Left cardiac atrium (tissue), 4 donors: Measurements from ENCODE around the gene CLMN. TPM values are rescaled to one million over a fixed set of nuclear protein-coding genes. Genes with fewer than 3 reads are reported as not detected.
"Not testable (repeated sequence)": the region's sequence is repeated elsewhere in the genome, so short reads cannot be mapped to it uniquely, and the experiment has no call there.

Experiments
- ATAC-seq, 2 donors: fragments of 200-7000 bp; cut with Tn5 transposase; one replicate each; pipeline ENCODE4 v1.9.1; 2020; ENCODE audit warnings: mild to moderate bottlenecking in 2 of 2, moderate library complexity in 2 of 2
- DNase-seq: peaks from one replicate; pipeline ENCODE4 v3.0.0-alpha.2; 2020
- intact Hi-C, 2 donors: fragments of 100-400 bp; cut with DNase I; formaldehyde crosslinking; loops; one replicate each; pipeline versions ENCODE4 v1.14.1 to v1.15.1; 2022 to 2023
- total RNA-seq, 2 donors: library from RNA; stranded (reverse); fragmentation: NEBNext Ultra II Directional; extraction: Animal tissue kit (Norgen Biotek cat#: 25700); gene quantifications; one replicate each; pipeline ENCODE4 v1.2.1, GENCODE V29; 2021
- donor health status: DM: no; HTN: yes; CAD: no.
- donor health status: DM: no; HTN: yes; CAD: no; lungs with severe emphysema.
- donor health status: DM: yes; HTN: yes; CAD: no.
- donor health status: Dilated cardiomyopathy.

The CLMN gene
- total RNA-seq, 2 donors from 2014 or later = 11.1 to 13.2 TPM

- intact Hi-C loops = loop anchor here in 1 of 2 donors (10.0 kb wide), 1 partner anchor 242 kb away; no protein-coding TSS in a partner anchor
- DNase-seq = no peak
- ATAC-seq = no peak
Measured at GRCh38 chr14:95192311-95192710, 127.4 kb downstream of the CLMN start.

GRCh38 chr14:95191445-95192199 is 128.1 kb downstream of the CLMN start:
- ATAC-seq (peak in 1 of 2 donors; percentile 22), DNase-seq (no peak)
- intact Hi-C loops = loop anchor here in 1 of 2 donors (10.0 kb wide), 1 partner anchor 243 kb away; no protein-coding TSS in a partner anchor

GRCh38 chr14:95190857-95191256 is 128.9 kb downstream of the CLMN start:
- intact Hi-C loops = loop anchor here in 1 of 2 donors (10.0 kb wide), 1 partner anchor 244 kb away; no protein-coding TSS in a partner anchor

GRCh38 chr14:95190346-95190840 is 129.3 kb downstream of the CLMN start:
- no peak for DNase-seq
- ATAC-seq = no peak
- intact Hi-C loops = loop anchor here in 1 of 2 donors (10.0 kb wide), 1 partner anchor 244 kb away; no protein-coding TSS in a partner anchor

More at GRCh38 chr14:95190857-95191256, 128.9 kb downstream of the CLMN start:
- DNase-seq (no peak), ATAC-seq (no peak)

GRCh38 chr14:95189367-95190132 is 130.2 kb downstream of the CLMN start:
- ATAC-seq = peak; percentile 11 to 29

GRCh38 chr14:95188380-95188779 is 131.3 kb downstream of the CLMN start:
- ATAC-seq (no peak), DNase-seq (no peak)
- intact Hi-C loops = no loop called here

More at GRCh38 chr14:95189367-95190132, 130.2 kb downstream of the CLMN start:
- intact Hi-C loops = loop anchor here in 1 of 2 donors (10.0 kb wide), 1 partner anchor 245 kb away; no protein-coding TSS in a partner anchor
- no peak for DNase-seq

GRCh38 chr14:95185767-95186392 is 133.8 kb downstream of the CLMN start:
- no peak for DNase-seq
- intact Hi-C loops = no loop called here
- peak in 1 of 2 donors; percentile 9 for ATAC-seq

GRCh38 chr14:95185033-95185766 is 134.5 kb downstream of the CLMN start:
- peak; percentile 63 for DNase-seq
- peak; percentile 74 to 86 for ATAC-seq
- intact Hi-C loops = no loop called here

- DNase-seq (peak; percentile 39), ATAC-seq (peak; percentile 41 to 65)
- intact Hi-C loops = no loop called here
Measured at GRCh38 chr14:95184413-95184790, 135.3 kb downstream of the CLMN start.

GRCh38 chr14:95183532-95184412 is 135.9 kb downstream of the CLMN start:
- DNase-seq = no peak
- intact Hi-C loops = no loop called here
- no peak for ATAC-seq

- intact Hi-C loops = no loop called here
- no peak for DNase-seq
- no peak for ATAC-seq
Measured at GRCh38 chr14:95183082-95183481, 136.6 kb downstream of the CLMN start.

GRCh38 chr14:95182379-95182778 is 137.3 kb downstream of the CLMN start:
- intact Hi-C loops = no loop called here
- DNase-seq (no peak), ATAC-seq (no peak)

- ATAC-seq = no peak
- no peak for DNase-seq
- intact Hi-C loops = no loop called here
Measured at GRCh38 chr14:95180966-95181741, 138.6 kb downstream of the CLMN start.

- intact Hi-C loops, DNase-seq, ATAC-seq: not testable (repeated sequence)
Measured at GRCh38 chr14:95175670-95176069, 144.0 kb downstream of the CLMN start.

GRCh38 chr14:95174184-95174792 is 145.4 kb downstream of the CLMN start:
- no peak for DNase-seq
- intact Hi-C loops = no loop called here
- no peak for ATAC-seq

GRCh38 chr14:95173518-95173917 is 146.2 kb downstream of the CLMN start:
- ATAC-seq (no peak), DNase-seq (no peak)
- intact Hi-C loops = no loop called here

- intact Hi-C loops = no loop called here
- DNase-seq = no peak
- ATAC-seq = no peak
Measured at GRCh38 chr14:95167177-95167576, 152.5 kb downstream of the CLMN start.
